Right forelimb (tissue), 1 donor: ENCODE data around the gene SCFD2.

Experiments
- DNase-seq: peaks from one replicate; pipeline ENCODE4 v3.0.0-alpha.2; 2018

SCFD2 gene

GRCh38 chr4:52946855-52947254, 419.0 kb downstream of the SCFD2 start:
- no peak for DNase-seq

DNA sequence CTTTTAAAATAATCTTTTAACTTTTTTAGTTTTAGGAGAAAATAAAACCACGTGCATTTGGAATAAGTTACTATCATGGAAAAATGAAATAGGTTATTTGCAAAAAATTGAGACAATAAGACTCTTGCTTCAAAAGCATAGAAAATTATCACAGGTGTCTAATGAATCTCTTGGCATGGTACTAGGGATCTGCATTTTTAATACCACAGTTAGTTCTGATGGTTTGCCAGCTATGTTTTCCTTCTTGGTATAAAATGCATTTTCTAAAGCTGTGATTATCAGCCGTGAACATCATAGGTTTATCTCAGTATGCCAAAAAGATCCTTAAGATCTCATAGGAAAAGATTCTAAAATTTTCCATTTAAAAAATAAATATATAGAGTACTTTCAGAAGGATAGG, 419.9 kb downstream of the SCFD2 start:
- DNase-seq = no peak

DNA sequence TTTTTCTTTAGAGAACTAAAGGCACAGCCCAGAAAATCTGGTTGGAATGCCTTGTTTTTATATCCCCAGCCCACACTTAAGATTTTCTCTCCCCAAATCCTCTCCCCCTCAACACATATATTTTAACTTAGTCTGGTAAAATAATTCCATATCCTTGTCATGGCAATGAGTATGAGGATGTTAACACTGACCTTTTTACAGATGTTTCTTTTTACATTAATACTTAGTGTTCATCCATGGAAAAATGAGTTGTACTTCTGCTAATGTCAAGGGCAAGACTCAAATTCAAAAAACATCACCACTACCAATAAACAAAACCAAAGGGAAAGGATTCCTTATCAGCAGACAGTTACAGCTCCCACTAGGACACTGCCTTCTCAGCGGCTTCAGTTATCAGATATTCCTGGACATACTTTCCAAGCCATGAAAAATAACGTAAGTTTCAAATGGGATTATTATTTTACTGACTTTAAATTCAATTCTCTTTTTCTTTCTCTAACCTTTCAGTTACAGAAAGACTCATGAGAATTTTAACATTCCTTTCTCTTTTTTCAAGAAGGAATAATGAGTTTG, 420.4 kb downstream of the SCFD2 start:
- DNase-seq = no peak

GRCh38 chr4:52943677-52944076, 422.2 kb downstream of the SCFD2 start:
- DNase-seq = no peak

DNA sequence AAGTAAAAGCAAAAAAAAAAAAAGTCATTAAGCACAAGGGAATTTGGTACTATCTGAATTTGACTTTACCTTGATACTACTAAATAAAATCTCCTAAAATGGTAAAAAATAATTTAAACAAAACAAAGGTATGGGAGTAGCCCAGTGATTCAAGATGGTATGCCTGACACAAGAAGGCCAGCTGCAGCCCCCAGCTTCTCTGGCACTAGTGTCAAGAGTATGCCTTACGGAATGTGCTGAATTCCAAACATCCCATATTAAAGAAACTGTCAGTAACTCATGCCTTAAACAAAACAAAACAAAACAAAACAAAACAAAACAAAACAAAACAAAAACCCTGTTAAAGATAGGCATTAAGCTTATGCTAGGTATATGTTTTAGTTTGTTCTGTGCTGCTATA, 422.9 kb downstream of the SCFD2 start:
- no peak for DNase-seq

GRCh38 chr4:52941450-52941849, 424.4 kb downstream of the SCFD2 start:
- DNase-seq = no peak

DNA sequence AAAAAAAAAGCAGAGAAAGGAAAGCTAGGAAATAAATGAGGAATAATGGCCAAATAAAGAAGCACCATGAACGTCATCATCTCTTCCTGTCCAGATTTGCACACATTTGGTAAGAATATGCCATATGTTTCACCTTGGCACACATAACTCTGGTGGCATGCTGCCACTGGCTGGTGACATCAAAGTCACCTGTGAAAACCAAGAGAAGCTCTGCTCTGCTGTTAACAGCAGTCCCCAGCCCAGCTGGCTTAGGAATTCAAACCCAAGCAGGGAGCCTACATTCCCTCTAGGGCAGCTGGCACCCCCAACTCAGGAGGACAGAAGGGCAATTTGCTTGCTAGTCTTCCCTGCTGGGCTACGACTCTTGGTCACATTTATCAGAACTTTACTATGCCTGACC, 426.1 kb downstream of the SCFD2 start:
- no peak for DNase-seq

DNA sequence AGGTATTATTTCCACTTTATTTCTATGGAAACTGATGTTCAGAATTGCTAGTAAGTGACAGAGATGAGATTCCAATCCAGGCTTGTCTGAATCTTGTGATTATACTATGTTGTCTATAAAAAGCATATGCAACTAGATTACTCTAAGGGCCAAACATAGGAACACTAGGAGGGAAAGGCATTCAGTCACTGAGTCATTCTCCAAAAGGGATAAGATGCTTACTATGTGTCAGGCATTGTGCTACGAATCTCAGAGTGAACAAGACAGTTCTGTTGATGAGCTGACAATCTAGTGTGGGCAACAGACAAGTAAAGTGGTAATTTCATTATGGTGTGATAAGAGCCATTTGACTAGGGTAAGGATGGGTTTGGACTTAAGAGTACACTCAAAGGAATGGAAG, 426.5 kb downstream of the SCFD2 start:
- no peak for DNase-seq

DNA sequence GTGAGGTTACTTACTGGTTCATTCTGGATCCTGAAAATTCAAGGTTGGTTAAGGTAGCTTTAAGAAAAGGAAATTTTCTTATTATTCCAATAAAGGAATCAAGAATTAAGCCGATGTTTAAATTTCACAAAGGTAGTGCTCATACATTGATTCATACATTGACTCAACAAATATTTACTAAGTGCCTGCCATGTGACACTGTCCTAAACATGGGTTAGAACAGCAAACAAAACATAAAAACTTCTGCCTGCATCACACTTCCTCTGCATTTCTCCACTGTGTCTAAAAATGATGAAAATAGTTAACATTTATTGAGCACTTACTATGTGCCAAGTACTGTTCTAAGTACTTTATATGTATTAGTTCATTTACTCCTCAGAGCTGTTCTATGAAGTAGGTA, 428.0 kb downstream of the SCFD2 start:
- DNase-seq = no peak

DNA sequence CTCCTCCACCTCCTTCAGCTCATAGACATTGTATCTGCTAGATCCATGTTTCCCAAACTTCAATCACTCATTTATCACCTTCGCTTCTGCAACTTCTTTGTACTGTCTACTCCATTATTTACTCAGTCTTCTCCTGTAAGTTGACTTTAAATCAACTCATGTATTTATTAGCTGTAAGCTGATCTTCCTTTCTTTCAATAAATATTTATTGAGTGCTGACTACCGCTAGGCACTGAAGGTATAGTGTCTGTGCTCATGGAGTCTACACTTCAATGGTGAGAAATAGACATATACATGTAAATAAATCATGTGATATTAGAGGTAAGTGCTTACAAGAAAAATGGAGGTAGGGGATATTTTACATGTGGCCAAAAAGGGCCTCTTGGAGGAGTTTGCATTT, 429.1 kb downstream of the SCFD2 start:
- no peak for DNase-seq

GRCh38 chr4:52935317-52935716, 430.5 kb downstream of the SCFD2 start:
- no peak for DNase-seq

GRCh38 chr4:52933738-52934137, 432.1 kb downstream of the SCFD2 start:
- DNase-seq = no peak

DNA sequence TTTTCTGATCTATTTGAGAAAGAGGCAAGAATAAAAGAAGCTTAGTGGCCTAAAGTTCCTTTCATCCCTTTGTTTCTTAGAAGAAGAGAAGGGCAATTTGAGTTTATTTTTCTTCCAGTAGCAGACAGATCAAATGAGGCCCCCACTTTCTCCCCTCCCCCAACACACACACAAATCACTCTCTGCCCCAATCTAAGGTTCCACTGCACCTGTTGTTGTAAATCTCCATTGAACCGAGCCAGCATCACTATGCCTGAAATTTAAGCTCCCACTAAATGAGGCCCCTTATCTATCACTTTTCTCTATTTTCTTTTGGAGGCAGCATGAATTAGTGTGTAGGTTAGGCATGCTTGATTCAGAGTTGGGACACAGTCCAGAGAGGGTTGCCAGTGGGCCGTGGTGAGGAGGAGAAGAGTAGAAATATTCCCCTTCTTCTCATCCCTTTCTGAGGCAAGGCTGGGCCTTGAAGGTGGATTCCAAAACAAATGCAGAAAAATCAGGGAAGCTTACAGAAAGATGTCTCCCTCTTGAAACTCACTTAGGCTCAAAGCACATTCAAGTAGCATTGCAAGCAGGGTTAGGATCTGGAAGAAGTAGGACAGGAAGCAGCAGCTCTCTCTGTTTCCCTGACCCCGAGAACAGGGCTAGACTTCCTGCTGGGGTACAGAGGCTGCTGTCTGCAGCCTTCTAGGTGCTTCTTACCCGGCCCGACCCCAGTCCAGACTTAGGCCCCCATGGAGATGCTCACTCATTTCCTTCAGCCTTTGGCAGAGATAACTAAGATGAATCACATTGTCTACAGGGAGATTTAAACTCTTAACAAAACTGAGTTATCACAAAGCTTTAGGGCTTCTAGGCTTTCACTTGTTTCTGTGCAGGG, 433.0 kb downstream of the SCFD2 start:
- no peak for DNase-seq

DNA sequence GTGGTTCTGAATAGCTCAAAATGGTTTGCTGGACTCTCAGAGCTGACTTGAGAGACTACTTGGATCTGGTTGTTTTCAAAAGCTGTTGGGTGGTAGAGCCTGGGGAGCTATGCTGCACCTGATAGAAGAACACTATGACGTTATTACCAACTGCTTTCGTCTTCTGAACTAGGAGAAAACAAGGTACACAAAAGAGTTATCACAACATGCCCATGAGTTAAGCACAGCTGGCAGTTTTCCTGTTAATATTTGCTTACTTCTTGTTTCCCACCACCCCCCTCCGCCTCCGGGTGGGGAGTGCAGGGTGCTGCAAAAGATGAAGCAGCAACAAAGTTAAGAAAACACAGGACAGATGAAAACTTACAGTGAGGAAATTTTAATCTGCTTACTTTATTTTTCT, 434.6 kb downstream of the SCFD2 start:
- DNase-seq = no peak

- DNase-seq = no peak
Observed at GRCh38 chr4:52926196-52926974, 439.5 kb downstream of the SCFD2 start.

DNA sequence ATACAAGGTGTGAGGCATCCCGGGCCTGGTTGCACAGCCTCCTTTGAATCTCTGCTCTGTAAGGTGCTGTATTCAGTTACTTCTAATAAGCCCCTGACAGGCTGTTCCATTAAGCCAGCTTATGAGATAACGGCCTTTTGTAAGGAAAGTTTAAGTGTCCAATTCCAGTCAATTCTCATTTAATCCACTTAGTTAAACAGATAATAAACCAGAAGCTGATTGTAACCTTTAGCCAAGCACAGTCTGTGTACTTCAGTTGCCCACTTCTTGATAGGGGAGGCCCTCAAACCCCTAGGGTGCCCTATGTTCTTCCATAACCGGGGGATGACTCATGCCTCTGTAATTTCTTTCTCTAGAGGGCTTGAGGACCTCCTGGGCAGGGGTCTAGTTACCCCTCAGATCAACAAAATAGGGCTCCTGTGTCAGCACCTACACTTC, 440.3 kb downstream of the SCFD2 start:
- DNase-seq = no peak

DNA sequence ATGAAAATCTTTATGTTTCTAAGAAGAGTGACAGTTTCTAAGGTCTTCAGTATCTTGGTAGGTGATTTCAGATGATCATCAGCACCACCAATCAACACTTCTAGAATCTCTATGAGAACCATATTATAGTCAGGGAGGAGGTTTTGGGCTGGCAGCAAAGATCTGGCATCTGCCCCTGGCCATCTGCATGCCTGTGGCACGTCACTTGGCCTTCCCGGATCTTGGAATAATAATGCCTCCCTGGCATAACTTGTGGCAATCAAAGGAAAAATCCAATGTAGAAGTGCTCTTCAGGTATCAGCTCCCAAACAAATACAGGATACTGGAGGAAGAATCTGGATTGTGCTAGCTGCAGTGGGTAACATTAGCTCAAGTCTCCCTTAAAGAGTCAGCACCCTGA, 446.4 kb downstream of the SCFD2 start:
- no peak for DNase-seq

- DNase-seq = no peak
Observed at GRCh38 chr4:52917817-52918216, 448.0 kb downstream of the SCFD2 start.

DNA sequence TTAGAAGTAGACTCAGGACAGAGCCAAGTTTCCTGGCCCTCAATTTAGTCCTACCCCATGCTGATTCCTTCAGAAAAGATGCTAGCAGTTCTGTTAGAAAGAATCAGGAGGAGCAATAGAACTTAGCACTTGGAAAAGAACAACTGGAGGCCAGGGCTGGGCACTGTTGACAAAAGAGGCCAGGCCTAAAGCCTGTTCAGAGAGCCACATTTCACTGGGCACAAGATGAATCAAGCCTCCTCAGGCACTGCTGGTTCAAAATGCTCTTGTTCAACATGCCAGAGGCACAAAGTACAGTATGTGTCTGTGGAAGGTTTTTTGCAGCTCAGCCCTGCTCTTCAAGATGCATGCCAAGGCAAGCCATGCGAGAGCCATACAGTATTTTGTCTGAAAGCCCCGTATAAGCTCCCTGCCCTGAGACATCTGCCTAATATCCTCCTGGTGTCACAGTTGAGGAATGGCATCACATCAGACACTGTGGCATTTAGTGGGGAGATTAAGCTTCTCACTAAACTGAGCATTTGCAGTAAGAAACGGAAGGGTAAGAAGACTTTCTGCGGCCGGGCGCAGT, 450.0 kb downstream of the SCFD2 start:
- no peak for DNase-seq

DNA sequence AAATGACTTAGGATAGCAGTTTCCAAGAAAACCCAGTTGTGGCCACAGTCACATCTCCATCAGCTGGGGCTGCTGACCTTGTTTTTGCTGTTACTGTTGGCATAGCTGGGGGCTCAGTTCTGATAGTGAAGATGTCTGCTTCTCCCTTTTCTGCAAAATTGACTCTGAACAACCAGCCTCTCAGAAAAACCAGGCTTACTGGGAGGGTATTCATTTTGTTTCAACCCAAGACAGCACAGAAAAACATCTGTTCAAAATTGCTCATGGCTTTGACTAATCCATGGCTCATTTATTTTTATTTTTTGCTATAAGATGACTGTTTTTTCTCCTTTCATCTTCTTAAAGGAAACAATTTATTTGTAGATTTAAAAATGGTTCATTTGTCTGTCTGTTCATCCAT, 450.7 kb downstream of the SCFD2 start:
- no peak for DNase-seq

DNA sequence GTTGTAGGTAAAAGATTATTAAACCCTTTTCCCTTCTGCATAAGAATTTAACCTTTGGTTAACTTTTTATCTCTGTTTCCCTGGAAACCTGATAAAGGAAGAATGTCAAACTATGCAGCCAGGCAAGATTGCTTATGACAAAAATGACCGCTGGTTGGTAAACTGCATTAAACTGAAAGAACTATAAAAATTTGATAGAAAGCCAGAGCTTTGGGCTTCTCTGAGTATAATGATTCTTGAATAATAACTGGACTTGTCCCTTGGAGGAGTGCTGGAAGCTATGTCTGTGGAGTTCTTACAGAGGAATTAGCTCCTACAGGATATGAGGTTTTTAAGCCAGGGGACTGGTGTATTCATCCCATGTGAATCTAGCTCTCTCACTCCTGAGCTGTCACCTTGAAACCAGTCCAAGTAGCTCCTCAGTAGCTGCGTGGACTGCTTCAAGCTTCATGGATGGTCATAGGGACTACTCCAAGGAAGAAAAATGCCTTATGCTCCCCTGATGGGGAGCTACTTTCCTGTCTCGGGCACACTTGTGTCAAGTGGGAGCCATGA, 451.7 kb downstream of the SCFD2 start:
- no peak for DNase-seq

DNA sequence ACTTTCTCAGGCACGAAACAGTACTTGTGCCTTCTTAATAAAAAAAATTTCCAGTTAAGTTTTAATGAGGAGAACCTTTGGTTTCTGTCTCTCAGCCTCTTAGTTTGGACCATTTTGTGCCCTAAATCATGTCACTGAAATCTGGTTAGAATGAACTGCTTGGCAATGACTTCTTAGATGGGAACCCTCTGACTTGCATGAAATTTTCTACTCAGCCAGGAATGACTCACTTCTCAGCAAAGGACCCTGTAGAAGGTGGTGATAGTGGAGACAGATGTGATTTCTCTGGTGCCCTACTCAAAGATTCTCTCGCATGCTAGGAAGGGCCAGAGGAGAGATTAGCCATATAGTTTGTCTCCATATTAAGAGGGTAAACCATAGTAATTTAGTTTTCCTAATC, 453.3 kb downstream of the SCFD2 start:
- no peak for DNase-seq

- DNase-seq = peak; percentile 72
Observed at GRCh38 chr4:52911684-52912294, 454.1 kb downstream of the SCFD2 start.
